ENCODE data around the gene EIF5B.

EIF5B gene

DNA sequence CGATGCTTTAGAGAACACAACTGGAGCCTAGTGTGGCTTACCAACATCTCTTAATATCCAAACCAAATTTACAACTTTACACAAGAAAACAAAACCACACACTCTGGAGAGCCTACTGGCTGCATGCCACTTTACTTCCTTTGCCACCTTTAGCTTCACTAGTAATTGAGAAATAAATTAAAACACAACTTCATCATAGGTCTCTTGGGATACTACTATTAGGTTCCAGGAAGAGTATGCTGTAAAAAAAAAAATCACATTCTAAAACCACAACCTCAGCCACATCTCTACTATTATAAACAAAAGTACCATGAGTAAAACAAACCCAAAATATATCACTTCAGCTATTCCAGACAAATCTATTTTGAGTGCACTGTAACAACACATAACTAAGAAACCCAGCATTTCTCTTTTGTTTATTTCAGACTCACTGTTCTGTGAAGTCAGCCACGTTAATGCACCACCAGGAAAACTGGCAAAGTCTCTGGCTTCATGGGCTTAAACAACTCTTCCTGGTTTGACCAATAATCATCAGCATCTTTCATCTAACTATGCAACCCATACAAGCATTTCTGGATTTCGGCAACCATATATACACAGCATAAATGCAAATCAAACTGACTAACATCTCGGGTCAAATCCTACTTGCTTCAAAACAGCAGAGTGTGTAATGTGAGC, 93.6 kb downstream of the EIF5B start:
- no peak for DNase-seq
- no peak for TF ChIP-seq CTCF (IDR thresholded peaks at IDR 0.05; ENCODE audit: low read depth, low read length, missing control alignments)
- in situ Hi-C loops (cut with HindIII; ENCODE audit: low pct_ligation_motif_present, low sequenced_read_pairs) = no loop called here

DNA sequence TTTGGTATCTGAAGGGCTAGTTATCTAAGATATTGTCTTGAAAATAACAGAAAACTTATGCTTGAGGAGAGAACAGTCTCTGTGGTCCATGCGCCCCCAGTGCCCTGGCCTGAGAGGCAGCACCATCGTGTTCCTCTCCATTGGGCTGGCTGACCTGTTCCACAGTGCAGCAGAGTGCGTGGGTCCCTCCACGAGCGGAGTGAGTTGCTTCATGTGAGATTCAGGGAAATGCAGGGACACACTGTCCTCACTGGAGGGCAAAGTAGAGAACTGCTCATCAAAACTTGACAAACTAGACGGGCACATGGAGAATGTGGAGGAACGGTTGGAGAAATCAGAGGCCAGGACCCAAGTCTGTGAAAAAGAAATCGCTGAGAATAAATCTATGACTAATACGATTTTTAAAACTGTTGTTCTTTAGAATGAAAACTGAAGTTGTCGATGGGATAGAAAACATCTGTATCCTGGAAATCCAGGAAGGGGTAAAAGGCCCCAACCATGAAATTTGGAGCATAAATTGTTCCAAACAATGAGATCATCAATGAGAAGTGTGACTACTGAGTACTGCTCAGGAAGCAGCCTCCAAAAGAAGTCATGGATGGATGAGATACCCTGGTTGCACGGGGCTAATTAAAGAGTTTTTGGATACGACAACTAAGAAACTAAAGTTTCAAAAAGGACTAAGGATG, 94.5 kb downstream of the EIF5B start:
- no peak for TF ChIP-seq CTCF (IDR thresholded peaks at IDR 0.05; ENCODE audit: low read depth, low read length, missing control alignments)
- no peak for DNase-seq
- in situ Hi-C loops (cut with HindIII; ENCODE audit: low pct_ligation_motif_present, low sequenced_read_pairs) = no loop called here
- no peaks in the 10 kb centered on the region for H3K27me3 ChIP-seq (replicated peaks)
- H3K36me3 ChIP-seq (replicated peaks) = peaks cover 15% of the 10 kb centered on the region
- H3K27ac ChIP-seq = no peak overlapping the region
- no peak overlapping the region for H3K4me3 ChIP-seq (ENCODE audit: low read depth, low read length)

More for the DNA sequence above, 93.6 kb downstream of the EIF5B start:
- Histone ChIP-seq H3K27ac (no peak overlapping the region), H3K27me3 (replicated peaks) (no peaks in the 10 kb centered on the region), H3K36me3 (replicated peaks) (peaks cover 15% of the 10 kb centered on the region), H3K4me3 (ENCODE audit: low read depth, low read length) (no peak overlapping the region)

GRCh38 chr2:99433340-99433739, 96.2 kb downstream of the EIF5B start:
- in situ Hi-C loops (cut with HindIII; ENCODE audit: low pct_ligation_motif_present, low sequenced_read_pairs) = no loop called here
- Histone ChIP-seq H3K4me3 (ENCODE audit: low read depth, low read length) (no peak overlapping the region), H3K36me3 (replicated peaks) (peaks cover 14% of the 10 kb centered on the region), H3K27ac (no peak overlapping the region), H3K27me3 (replicated peaks) (no peaks in the 10 kb centered on the region)
- TF ChIP-seq CTCF (IDR thresholded peaks at IDR 0.05; ENCODE audit: low read depth, low read length, missing control alignments) = no peak
- no peak for DNase-seq

DNA sequence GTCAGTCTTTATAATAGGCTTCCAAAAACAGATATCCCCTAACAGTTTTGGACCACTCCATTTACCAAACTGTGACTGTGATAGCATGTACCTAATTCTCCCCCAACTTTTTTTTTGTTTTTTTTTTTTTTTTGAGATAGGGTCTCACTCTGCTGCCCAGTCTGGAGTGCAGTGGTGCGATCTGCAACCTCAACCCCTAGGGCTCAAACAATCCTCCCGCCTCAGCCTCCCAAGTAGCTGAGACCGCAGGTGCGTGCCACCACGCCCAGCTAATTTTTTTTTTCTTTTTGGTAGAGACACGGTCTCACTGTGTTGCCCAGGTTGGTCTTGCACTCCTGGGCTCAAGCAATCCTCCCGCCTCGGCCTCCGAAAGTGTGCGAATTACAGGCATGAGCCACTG, 99.7 kb downstream of the EIF5B start:
- DNase-seq = no peak
- in situ Hi-C loops (cut with HindIII; ENCODE audit: low pct_ligation_motif_present, low sequenced_read_pairs) = no loop called here
- Histone ChIP-seq H3K27me3 (replicated peaks) (no peaks in the 10 kb centered on the region), H3K4me3 (ENCODE audit: low read depth, low read length) (no peak overlapping the region), H3K36me3 (replicated peaks) (peaks cover 12% of the 10 kb centered on the region), H3K27ac (no peak overlapping the region)
- TF ChIP-seq CTCF (IDR thresholded peaks at IDR 0.05; ENCODE audit: low read depth, low read length, missing control alignments) = no peak

- in situ Hi-C loops (cut with HindIII; ENCODE audit: low pct_ligation_motif_present, low sequenced_read_pairs) = no loop called here
- no peak for TF ChIP-seq CTCF (IDR thresholded peaks at IDR 0.05; ENCODE audit: low read depth, low read length, missing control alignments)
Observed at GRCh38 chr2:99439971-99440505, 102.8 kb downstream of the EIF5B start.

More at GRCh38 chr2:99439971-99440505, 102.8 kb downstream of the EIF5B start:
- Histone ChIP-seq H3K36me3 (replicated peaks) (peaks cover 10% of the 10 kb centered on the region), H3K27ac (no peak overlapping the region), H3K4me3 (ENCODE audit: low read depth, low read length) (no peak overlapping the region), H3K27me3 (replicated peaks) (no peaks in the 10 kb centered on the region)
- no peak for DNase-seq

All from brain microvascular endothelial cell (primary cell).